Prostate gland (tissue), 2 donors: ENCODE data around the gene THEMIS2.

ENCODE experiments used
- CTCF ChIP-seq, 4 experiments: fragments of 200-600 bp in 2 of 4; fragments of 450-650 bp in 2 of 4; sonication (generic) in 2 of 4; IDR thresholded peaks; 1 replicate in 3 of 4; 2 replicates in 1 of 4; pipeline ENCODE4 v1.5.1; 2016 to 2019; ENCODE audit warnings: antibody characterized with exemption in 4 of 4, mild to moderate bottlenecking in 2 of 4, moderate library complexity in 2 of 4
- POLR2A ChIP-seq: fragments of 450-650 bp; IDR thresholded peaks from one replicate; pipeline ENCODE4 v1.6.1; 2016; ENCODE audit warnings: antibody characterized with exemption, mild to moderate bottlenecking

- TF ChIP-seq POLR2A (no peak), CTCF (IDR thresholded peaks at IDR 0.05) (no peak)
These were observed 17.2 kb downstream of the THEMIS2 start for GRCh38 chr1:27889506-27889905.
